ENCODE measurements around the gene PITPNM2. TPM values are rescaled to one million over a fixed set of nuclear protein-coding genes. Genes with fewer than 3 reads are reported as not detected.

The PITPNM2 gene
- total and polyA plus RNA-seq, 2 donors (not counting 1 experiment from before 2014, with no cell fraction given), result 2.2 to 6.6 TPM

GRCh38 chr12:123150275-123150743 lies 581 bp downstream of the PITPNM2 start:
- Histone ChIP-seq H3K27me3 (ENCODE audit: control insufficient read depth, insufficient read depth, low read length) (no peaks in the 10 kb centered on the region), H3K4me3 (replicated peaks in 1 of 4; ENCODE audit: control extremely low read depth in 1 of 4, insufficient read depth in 1 of 4, low read depth in 3 of 4, low read length in 4 of 4) (peak overlapping the region; percentile 46 to 78 (median 66)), H3K9ac (ENCODE audit: insufficient read depth, low read length) (peak overlapping the region; percentile 66), H4K20me1 (ENCODE audit: control insufficient read depth, extremely low read depth, insufficient read depth, low read length) (no peaks in the 10 kb centered on the region), H3K9me3 (ENCODE audit: control insufficient read depth, insufficient read depth, low read depth, low read length) (no peaks in the 10 kb centered on the region), H3K4me2 (ENCODE audit: extremely low read depth, insufficient read depth, low read length) (peak overlapping the region; percentile 87), H3K4me1 (ENCODE audit: control insufficient read depth, extremely low read depth, insufficient read depth, low read length) (no peaks in the 10 kb centered on the region), H3K27ac (ENCODE audit: insufficient read depth, low read length) (peak overlapping the region; percentile 46), H2AFZ (ENCODE audit: low read length) (peak overlapping the region; percentile 33), H3K79me2 (ENCODE audit: control insufficient read depth, insufficient read depth, low read length) (peaks cover 19% of the 10 kb centered on the region), H3K36me3 (ENCODE audit: control insufficient read depth, insufficient read depth, low read length) (no peaks in the 10 kb centered on the region)
- TF ChIP-seq CTCF (conservative IDR thresholded peaks at IDR 0.05 in 1 of 2, IDR thresholded peaks at IDR 0.05 in 1 of 2; ENCODE audit: low read depth in 1 of 2, low read length in 2 of 2) (no peak), EZH2 (IDR thresholded peaks at IDR 0.05; ENCODE audit: low read length, missing control alignments) (no peak)
- no peak for DNase-seq (ENCODE audit: low read depth in 2 of 2)

- no peak overlapping the region for H2AFZ ChIP-seq (ENCODE audit: low read length)
- DNase-seq (ENCODE audit: low read depth in 2 of 2), result no peak
These were observed 1.2 kb downstream of the PITPNM2 start for GRCh38 chr12:123149501-123150274.

More at GRCh38 chr12:123149501-123150274, 1.2 kb downstream of the PITPNM2 start:
- peak overlapping the region; percentile 66 for H3K9ac ChIP-seq (ENCODE audit: insufficient read depth, low read length)
- no peaks in the 10 kb centered on the region for H3K27me3 ChIP-seq (ENCODE audit: control insufficient read depth, insufficient read depth, low read length)
- H3K4me1 ChIP-seq (ENCODE audit: control insufficient read depth, extremely low read depth, insufficient read depth, low read length), result no peaks in the 10 kb centered on the region
- H3K4me2 ChIP-seq (ENCODE audit: extremely low read depth, insufficient read depth, low read length), result peak overlapping the region; percentile 87
- peak overlapping the region; percentile 46 to 78 (median 66) for H3K4me3 ChIP-seq (replicated peaks in 1 of 4; ENCODE audit: control extremely low read depth in 1 of 4, insufficient read depth in 1 of 4, low read depth in 3 of 4, low read length in 4 of 4)
- H3K36me3 ChIP-seq (ENCODE audit: control insufficient read depth, insufficient read depth, low read length), result no peaks in the 10 kb centered on the region
- peak overlapping the region; percentile 46 for H3K27ac ChIP-seq (ENCODE audit: insufficient read depth, low read length)
- TF ChIP-seq EZH2 (IDR thresholded peaks at IDR 0.05; ENCODE audit: low read length, missing control alignments) (no peak), CTCF (conservative IDR thresholded peaks at IDR 0.05 in 1 of 2, IDR thresholded peaks at IDR 0.05 in 1 of 2; ENCODE audit: low read depth in 1 of 2, low read length in 2 of 2) (no peak)
- no peaks in the 10 kb centered on the region for H4K20me1 ChIP-seq (ENCODE audit: control insufficient read depth, extremely low read depth, insufficient read depth, low read length)
- no peaks in the 10 kb centered on the region for H3K9me3 ChIP-seq (ENCODE audit: control insufficient read depth, insufficient read depth, low read depth, low read length)
- H3K79me2 ChIP-seq (ENCODE audit: control insufficient read depth, insufficient read depth, low read length), result peaks cover 21% of the 10 kb centered on the region

Data from fibroblast of lung (primary cell).